Jurkat, Clone E6-1 (cell line): ENCODE measurements around the gene GAK.
A peak's percentile ranks its signal among the peaks of the same experiment; 100 is the strongest.

Experiments used
- DNase-seq: peaks from one replicate; pipeline ENCODE4 v3.0.0-alpha.2; 2011; ENCODE audit warnings: low read depth, low spot score
- H3K4me3 ChIP-seq: 2 replicates; pipeline ENCODE4 v1.5.1; 2011; ENCODE audit warnings: mild to moderate bottlenecking, low read length, control low read depth, moderate library complexity

The GAK gene

DNA sequence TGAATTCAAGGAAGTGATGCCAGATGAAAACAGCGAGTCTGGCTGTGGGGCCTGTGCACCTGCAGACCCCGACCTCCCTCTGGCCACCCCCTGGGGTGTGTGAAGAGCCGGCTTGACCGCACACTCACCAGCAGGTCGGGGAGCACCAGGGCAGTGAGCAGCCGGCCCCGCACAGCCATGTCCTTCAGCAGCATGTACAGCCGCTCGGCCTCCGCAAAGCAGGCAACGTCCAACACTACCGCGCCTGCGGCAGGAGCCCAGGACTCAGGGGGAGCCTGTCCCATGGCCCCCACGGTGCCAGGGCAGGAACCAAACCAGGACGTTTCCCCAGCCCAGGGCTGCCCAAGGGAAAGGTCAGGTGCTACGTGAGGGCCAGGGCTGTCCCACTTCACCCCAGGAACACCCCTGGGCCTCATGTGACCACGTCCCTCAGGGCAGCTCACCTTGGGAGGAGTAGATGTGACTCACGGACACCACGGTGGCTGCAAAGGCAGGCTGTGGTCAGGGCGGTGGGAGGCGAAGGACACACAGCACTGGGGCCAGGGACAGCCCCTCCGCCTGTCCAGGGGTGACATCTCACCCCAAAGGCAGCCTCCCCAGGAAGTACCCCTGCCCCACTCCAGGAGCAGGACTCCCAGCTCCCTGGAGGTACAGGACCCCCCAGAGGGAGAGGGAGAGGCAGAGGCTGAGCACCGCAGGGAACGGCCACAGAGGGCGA, 33.1 kb upstream of the GAK start:
- DNase-seq: no peak
- no peak overlapping the region for H3K4me3 ChIP-seq

DNA sequence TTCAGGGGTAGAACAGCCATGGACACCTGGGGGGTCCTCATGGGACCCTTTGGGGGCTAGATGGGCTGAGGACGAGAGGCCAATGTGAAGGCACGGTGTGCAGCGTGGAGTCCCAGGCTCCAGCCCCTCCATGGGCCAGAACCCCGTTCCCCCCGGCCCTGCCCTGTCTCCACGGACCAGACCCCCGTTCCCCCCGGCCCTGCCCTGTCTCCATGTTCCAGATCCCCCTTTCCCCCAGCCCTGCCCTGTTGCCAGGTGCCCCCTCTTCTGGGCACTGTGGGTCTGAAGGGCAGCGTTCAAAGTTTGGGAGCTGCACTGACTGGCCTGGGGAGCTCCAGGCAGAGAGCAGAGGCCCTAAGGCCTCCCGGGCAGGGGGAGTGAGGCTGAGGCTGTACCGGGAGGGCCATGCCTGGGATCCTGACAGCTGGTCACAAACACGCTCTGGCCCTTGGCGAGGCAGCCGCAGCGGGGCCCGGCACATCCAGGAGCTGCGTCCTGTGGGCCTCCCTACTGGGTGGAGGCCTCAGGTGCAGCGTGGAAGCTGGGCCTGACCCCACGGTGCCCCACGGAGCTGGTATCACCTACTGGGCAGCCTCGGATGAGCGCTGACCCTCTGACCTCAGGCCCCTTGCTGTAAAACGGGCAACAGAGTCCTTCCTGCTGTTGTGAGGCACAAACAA, 32.4 kb upstream of the GAK start:
- no peak for DNase-seq
- H3K4me3 ChIP-seq: no peak overlapping the region

DNA sequence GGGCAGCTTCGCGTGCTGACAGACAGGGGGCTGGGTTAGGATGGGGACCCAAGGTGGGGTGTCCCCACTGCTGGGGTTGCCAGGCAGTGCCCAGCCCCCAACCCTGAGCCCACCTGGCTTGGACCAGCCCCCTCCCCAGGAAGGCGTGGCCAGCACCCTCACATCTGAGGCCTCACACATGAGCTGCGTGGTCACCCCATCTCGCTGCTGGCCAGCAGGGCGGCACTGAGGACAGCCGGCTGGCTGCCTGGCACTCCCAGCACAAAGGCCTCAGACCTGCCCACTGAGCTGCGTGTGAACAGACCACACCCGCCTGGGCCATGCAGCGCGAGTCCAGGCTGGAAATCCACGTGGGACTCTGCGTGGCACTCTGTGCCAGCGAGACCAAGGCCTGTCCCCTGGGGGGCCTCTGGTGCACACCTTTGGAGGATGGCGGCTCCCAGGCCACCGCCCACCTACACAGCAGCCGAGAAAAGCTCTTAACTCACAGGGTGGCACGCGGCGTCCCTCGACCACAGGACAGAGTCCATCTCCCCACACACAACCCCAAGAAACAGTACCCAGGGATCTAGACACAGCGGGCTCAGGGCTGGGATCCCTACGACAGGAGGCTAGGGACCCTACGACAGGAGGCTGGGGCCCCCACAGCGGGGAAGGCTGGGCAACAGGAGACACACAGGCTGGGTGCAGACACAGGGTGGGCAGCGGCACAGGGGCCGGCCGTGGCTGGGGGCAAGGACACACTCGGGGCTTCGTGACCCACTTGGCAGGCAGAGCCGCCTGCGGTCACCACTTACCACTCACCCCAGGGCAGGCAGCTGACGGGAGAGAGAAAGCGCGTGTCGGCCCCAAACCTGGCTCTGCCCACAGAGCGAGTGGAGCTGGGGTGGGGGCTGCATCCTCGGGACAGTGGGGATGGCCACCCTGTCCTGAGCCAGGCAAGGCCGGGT, 31.4 kb upstream of the GAK start:
- no peak overlapping the region for H3K4me3 ChIP-seq
- DNase-seq: no peak

DNA sequence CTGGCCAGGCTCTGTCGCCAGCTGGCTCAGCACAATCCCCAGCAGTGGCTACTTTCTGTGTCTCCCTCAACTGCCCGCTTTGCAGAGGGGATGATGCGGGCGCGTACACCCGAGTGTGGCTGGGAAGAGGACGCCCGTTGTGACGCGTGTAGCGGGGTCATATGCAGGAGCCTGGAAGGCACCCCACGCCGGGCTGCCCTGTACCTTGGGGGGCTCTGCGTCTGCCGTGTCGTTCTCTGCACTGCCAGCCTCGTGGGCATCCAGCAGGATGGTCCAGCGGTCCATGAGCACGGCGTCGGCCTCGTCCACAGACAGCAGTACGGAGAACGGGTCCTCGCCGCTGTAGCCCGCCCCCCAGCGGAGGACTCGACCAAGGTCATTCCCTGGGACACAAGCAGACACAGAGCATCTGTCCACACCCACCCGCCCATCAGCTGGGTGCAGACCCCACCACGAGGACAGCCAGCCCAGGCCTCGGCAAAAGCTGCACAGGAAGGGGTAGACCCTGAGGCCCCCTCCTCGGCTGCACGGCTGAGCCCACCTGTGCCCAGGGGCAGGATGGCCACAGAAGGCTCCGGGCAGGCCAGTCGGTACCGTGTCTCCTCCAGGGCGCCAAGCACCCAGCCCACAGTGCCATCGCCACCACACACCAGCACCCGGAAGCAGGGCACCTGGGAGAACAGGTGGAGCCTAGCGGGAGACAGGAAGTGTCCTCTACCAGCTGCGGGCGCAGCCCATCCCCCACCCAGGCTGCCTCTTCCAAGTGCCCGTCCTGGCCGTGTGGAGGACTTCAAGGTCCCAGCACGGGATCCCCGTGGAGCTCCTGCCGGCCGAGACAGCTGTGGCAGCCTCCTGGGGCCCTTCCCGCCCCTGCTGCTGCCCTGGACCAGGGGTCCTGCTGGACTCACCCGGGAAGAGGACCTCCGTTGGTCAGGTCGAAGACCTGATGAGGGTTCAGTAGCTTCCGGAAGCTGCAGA, 30.4 kb upstream of the GAK start:
- peak; percentile 54 for DNase-seq

DNA sequence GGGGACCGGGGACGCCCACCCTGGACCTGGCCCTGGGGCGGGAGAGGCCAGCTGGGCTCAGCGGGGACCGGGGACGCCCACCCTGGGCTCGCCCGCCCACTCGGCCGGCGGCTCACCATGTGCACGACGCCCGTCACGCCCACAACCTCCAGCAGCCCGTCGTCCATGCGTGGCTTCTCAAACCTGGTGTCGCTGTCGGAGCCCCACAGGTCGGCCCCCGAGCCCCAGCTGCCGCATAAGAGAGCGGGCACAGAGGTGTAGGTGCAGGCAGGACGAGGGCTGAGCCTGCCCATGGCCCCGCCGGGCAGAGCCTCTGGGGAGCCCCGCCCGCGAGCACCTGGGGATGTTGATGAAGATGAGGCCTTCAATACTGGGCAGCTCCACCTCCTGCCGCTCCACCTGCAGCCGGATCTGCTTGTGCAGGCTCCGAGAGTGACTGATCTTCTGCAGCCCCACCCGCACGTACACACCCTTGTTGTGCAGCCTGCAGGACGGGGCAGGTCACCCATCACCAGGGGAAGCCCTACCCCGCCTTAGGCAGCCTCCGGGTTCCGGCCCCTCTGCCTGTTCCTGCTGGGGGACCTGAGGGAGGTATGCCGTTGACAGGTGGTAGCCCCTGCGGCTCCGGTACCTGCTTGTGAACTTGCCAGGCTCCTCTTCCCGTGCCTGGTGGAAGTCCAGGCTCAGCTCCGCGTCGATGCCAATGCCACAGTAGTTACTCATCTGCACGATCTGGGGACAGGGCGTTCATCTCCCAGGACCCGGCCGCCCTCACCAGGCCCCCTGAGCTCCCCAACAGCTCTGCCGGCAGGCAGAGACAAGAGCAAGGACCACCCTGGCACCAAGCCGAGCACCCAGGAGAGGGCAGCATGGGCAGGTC, 29.5 kb upstream of the GAK start:
- DNase-seq: no peak

More for the DNA sequence above, 30.4 kb upstream of the GAK start:
- H3K4me3 ChIP-seq: no peak overlapping the region

DNA sequence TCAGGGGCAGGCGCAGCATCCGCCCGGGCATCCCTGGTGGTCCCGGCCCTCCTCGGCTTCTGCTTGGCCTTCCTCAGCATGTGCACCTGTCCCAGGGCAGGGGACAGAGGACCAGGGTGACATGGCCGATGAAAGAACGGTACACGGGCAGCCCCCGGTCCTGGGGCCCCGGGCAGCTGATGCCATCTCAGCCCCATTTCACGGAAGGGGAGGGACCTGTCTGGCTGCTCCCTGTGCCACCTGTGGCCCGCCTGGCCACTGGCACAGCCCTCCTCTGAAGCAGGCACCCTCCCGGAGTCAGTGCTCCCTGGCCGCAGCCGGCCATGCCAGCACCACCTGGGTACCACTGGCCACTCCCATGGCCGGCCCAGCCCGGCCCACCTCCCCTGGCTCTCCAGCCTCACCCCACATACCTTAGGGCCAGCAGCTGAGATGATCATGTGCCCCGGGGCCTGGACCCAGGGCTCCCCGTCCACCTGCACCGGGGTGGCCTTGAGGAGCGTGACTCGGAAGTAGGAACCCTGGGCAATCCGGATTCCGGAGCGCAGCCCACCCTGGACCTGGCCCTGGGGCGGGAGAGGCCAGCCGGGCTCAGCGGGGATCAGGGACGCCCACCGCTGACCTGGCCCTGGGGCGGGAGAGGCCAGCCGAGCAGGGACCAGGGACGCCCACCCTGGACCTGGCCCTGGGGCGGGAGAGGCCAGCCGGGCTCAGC, 28.7 kb upstream of the GAK start:
- DNase-seq: no peak
- no peak overlapping the region for H3K4me3 ChIP-seq

More for the DNA sequence above, 29.5 kb upstream of the GAK start:
- H3K4me3 ChIP-seq: no peak overlapping the region

DNA sequence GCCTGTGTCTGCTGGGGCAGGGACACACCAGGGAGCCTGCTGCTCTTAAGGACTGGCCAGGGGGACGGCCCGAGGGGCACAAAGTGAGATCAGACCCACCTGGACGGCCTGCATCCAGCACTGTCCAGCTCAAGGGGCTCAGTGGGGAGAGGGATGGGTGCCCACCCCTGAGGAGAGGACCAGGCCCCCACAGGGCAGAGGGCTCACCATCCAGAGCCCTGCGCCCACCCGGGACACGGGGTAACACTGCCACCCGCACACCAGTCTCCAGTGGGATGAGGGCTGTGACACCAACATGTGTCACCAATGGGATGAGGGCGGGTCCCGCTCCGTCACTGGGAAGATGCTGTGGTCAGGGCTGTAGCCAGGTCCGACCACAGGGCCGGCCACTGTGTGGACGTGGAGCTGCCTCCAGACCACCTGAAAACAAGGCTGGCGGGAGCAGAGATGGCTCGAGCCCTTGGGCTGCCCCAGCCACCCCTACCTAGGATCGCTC, 28.1 kb upstream of the GAK start:
- DNase-seq: no peak
- no peak overlapping the region for H3K4me3 ChIP-seq

DNA sequence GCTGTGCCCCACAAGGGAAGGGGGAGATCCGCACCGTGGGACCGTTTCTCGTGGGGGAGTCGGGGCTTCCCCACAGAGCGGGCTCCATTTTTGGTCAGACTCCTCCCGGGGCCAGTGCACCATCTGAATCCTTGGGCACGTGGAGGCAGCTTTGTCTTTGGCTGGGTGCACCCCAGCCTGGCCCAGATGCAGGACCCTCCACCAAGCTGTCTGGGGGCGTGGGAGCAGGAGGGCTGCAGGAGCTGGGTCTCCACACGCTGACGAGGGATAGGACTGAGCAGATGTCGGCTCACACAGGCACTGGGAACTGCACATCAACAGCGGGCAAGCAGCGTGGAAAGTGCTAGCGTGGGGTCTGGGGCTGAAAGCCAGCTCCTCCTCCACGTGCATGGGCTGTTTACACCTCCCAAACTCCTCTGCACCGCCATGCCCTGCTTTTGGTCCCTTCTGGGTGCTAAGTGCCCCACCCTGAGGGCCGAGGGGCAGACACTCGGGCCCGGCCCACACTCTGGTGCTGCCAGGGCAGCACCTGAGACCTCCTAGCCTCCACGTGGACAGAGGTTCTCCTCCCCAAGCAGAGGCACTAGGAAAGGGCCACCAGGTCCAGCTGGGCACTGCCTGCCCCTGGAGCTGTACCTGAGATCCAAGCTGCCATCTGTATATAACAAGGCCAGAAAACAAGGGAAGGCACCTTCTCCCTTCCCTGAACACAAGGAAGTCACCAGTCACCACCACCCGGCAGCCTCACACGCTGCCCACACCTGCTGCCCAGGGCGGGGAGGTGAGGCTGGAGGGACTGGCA, 27.4 kb upstream of the GAK start:
- no peak for DNase-seq
- H3K4me3 ChIP-seq: no peak overlapping the region

DNA sequence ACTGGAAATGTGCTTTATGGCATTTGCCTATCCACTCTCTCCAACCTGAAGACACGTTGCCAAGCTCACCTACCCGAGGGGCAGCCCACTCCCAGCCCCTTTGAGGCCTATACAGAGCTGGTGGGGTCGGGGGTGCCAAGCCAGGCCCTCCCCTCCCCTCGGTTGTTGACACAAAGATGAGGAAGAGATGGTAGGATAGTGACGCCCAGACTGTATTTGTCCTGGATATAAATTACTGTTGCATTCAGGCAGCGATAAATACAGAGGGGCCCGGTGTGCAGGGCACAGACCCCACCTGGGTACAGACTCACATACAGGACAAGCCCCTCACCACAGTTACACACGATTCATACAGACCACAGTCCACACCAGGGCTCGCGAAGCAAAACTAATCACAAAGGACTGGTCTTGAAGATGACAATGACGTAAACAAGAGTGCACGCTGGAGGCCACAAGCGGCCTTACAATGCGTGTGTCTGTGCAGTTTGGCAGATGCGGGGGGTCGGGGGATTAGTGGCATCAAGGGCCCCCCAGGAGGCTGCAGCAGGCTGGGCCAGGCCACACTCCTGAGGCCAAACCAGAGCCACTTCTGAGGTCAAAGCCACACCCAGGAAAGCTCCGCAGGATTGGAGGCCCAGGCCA, 26.7 kb upstream of the GAK start:
- H3K4me3 ChIP-seq: no peak overlapping the region
- no peak for DNase-seq

DNA sequence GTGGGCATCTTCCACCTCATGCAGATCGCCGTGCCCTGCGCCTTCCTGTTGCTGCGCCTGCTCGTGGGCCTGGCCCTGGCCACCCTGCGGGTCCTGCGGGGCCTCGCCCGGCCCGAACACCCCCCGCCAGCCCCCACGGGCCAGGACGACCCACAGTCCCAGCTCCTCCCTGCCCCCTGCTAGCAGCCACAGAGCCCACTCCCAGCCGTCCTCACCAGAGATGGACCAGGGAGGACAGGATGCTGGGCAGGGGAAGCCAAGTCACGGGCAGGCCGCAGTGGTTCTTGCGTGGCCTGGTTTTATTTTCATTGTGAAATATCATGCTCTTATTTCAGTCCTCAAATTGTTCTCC, 26.2 kb upstream of the GAK start:
- DNase-seq: no peak
- H3K4me3 ChIP-seq: no peak overlapping the region

DNA sequence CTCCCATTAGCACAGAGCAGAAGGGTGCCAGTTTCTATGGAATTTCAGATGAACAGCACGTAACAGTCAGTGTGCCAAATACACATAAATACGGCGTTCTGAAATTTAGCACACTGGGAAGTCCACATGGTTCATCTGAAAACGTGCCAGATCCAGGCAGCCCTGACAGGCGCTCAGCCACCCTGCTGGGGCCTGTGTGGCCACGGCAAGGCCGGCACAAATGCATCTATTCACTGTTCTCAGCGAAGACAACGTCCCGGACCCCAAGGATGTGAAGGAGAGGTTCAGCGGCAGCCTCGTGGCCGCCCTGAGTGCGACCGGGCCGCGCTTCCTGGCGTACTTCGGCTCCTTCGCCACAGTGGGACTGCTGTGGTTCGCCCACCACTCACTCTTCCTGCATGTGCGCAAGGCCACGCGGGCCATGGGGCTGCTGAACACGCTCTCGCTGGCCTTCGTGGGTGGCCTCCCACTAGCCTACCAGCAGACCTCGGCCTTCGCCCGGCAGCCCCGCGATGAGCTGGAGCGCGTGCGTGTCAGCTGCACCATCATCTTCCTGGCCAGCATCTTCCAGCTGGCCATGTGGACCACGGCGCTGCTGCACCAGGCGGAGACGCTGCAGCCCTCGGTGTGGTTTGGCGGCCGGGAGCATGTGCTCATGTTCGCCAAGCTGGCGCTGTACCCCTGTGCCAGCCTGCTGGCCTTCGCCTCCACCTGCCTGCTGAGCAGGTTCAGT, 25.6 kb upstream of the GAK start:
- no peak overlapping the region for H3K4me3 ChIP-seq
- DNase-seq: no peak

DNA sequence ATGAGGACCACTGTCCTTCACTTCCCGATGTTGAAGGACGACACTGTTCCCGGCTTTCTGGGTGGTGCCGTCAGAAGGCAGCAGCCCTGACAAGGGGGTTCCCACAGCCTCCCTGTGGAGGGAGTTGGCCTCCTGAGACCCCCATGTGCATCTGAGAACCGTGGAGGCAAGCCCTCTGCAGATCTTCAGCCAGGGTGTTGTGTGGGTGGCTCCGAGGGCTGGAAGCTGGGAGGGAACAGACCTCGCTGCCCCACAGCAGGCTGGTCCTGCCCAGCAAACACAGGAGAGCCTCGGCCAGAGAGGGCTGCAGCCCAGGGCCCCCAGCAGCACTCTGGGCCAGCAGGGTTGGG, 25.1 kb upstream of the GAK start:
- H3K4me3 ChIP-seq: no peak overlapping the region
- DNase-seq: no peak

DNA sequence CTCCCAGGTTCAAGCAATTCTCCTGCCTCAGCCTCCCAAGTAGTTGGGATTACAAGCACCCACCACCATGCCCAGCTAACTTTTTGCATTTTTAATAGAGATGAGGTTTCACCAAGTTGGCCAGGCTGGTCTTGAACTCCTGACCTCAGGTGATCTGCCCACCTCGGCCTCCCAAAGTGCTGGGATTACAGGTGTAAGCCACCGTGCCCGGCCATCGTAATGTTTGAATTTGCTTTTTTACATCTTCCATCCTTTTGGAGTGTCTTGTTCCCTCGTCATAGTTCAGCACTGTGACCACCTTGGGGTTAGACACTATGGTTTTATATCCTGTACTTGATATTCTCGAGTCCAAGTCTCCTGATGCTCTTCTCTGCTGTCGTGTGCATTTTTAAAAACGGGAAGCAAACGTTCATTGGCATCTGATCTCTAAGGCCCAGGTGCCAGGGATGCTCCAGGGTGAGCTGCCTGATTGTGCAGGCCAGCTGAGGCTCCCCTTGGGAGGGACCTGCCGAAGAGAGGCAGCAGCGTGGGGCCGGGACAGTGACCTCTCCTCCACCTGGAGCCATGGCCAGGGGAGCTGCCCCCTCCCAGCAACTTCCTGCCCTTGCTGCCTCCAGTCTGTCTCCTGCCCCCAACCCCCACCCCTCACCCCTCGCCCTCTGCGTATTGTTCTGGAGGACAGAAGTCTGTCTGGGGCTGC, 24.6 kb upstream of the GAK start:
- no peak overlapping the region for H3K4me3 ChIP-seq
- DNase-seq: no peak

DNA sequence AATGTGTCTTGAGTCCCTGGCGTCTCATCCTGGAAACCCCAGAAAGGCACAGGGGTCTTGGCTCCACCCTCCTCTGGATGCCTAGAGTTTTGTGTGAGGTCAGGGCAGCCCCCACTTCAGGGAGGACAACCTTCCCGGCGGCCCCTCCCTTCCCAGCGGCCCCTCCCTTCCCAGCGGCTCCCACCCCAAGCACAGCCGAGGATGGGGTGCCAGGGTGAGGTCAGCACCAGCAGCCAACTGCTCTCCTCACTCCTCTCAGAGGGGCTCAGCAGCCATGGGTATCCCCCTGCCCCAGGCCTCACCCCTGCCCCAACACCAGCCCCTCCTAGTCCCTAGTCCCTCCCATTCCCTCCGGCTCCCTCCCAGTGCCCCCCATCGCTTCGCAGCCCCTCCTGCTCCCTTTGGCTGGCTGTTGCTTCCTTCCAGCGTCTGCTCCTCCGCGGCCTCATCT, 23.8 kb upstream of the GAK start:
- no peak overlapping the region for H3K4me3 ChIP-seq
- no peak for DNase-seq
